Fibroblast of lung (primary cell): ENCODE data around the gene CHRNA9.

Experiments used
- EZH2 ChIP-seq: IDR thresholded peaks from 2 replicates; pipeline ENCODE4 v1.5.1; 2012; ENCODE audit warnings: low read length, control low read depth, mild to moderate bottlenecking; ENCODE audit errors: missing control alignments
- TF ChIP-seq, protein P1 (sequence below), 2 donors: IDR thresholded peaks in 1 of 2; conservative IDR thresholded peaks in 1 of 2; 1 replicate in 1 of 2; 2 replicates in 1 of 2; pipeline ENCODE4 v1.5.1; 2011 to 2012; ENCODE audit warnings: low read length in 2 of 2, control low read depth in 1 of 2, inconsistent platforms in 1 of 2, low read depth in 1 of 2, mild to moderate bottlenecking in 1 of 2

DNA sequence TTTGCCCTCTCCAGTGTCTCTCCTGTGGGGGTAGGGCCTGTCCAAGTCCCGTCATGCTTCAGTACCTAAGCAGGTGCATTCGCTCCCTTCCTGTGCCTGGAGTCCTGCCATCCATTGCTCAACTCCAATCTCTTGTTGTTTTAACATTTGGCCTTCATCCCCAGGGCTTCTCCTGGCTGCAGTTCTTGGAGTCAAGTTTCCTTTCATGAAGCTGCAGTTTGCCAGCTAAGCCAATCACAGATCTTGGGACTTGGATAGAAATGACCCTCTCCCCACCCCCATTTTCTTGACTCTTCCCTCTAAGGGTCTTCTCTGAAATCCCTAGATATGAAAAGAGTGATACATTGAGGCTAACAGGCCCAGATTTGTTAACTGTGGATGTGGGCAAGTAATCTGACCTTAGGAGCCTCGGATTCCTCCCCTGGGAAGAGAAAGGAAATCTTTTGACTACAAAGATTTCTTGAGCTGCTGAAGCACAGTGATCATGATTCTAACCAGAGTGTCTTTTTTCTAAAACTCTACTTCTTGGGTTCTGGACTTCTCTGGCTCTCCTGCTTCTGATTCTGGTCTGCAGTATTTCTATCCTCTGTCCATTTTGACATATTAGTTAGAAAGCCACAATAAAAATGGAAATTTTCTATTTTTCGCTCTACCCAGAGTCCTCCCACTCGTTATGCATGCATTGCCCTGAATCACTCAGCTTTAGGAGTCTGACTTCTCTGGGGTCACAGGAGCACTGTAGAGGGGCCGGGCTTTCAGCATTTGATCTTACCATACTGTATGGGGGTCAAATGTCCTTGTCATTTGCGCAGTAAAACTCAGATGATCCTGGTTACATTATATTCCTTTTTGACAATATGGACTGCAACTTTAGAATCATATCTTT lies 61.0 kb downstream of the CHRNA9 start:
- TF ChIP-seq, protein P1, sequence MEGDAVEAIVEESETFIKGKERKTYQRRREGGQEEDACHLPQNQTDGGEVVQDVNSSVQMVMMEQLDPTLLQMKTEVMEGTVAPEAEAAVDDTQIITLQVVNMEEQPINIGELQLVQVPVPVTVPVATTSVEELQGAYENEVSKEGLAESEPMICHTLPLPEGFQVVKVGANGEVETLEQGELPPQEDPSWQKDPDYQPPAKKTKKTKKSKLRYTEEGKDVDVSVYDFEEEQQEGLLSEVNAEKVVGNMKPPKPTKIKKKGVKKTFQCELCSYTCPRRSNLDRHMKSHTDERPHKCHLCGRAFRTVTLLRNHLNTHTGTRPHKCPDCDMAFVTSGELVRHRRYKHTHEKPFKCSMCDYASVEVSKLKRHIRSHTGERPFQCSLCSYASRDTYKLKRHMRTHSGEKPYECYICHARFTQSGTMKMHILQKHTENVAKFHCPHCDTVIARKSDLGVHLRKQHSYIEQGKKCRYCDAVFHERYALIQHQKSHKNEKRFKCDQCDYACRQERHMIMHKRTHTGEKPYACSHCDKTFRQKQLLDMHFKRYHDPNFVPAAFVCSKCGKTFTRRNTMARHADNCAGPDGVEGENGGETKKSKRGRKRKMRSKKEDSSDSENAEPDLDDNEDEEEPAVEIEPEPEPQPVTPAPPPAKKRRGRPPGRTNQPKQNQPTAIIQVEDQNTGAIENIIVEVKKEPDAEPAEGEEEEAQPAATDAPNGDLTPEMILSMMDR (conservative IDR thresholded peaks at IDR 0.05 in 1 of 2, IDR thresholded peaks at IDR 0.05 in 1 of 2; ENCODE audit: low read depth in 1 of 2, low read length in 2 of 2), result no peak
- TF ChIP-seq EZH2, result no peak
